GM21786 (cell line): Measurements from ENCODE around the gene EXOC4.
"Not testable (repeated sequence)": the region's sequence is repeated elsewhere in the genome, so short reads cannot be mapped to it uniquely, and the experiment has no call there.

Source experiments
- ATAC-seq: cut with Tn5 transposase; IDR thresholded peaks from one replicate; pipeline ENCODE4 v1.9.1; 2021; ENCODE audit not compliant: unreplicated experiment

Gene EXOC4

DNA sequence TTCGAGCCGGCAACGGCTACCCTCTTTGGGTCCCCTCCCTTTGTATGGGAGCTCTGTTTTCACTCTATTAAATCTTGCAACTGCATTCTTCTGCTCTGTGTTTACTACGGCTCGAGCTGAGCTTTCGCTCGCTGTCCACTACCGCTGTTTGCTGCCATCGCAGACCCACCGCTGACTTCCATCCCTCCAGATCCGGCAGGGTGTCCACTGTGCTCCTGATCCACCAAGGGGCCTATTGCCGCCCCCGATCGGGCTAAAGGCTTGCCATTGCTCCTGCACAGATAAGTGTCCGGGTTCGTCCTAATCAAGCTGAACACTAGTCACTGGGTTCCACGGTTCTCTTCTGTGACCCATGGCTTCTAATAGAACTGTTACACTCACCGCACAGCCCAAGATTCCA, 653.7 kb downstream of the EXOC4 start:
- not testable (repeated sequence) for ATAC-seq

- ATAC-seq: no peak
Observed at GRCh38 chr7:133910761-133911160, 657.9 kb downstream of the EXOC4 start.

DNA sequence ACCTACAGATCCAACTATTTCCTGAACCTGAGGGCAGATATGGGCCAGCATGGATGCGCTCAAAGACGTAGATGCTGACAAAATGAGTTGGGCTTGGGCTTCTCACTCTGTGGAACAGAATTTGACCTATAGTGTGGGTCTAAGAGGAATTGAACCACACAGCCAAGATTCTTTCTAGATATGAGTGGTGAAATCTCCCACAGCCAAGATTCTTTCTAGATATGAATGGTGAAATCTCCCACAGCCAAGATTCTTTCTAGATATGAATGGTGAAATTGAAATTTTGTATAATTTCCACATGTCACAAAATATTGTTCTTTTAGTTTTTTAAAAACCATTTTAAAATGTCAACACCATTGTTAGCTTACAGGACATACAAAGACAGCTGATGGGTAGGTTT, 658.8 kb downstream of the EXOC4 start:
- ATAC-seq: no peak

DNA sequence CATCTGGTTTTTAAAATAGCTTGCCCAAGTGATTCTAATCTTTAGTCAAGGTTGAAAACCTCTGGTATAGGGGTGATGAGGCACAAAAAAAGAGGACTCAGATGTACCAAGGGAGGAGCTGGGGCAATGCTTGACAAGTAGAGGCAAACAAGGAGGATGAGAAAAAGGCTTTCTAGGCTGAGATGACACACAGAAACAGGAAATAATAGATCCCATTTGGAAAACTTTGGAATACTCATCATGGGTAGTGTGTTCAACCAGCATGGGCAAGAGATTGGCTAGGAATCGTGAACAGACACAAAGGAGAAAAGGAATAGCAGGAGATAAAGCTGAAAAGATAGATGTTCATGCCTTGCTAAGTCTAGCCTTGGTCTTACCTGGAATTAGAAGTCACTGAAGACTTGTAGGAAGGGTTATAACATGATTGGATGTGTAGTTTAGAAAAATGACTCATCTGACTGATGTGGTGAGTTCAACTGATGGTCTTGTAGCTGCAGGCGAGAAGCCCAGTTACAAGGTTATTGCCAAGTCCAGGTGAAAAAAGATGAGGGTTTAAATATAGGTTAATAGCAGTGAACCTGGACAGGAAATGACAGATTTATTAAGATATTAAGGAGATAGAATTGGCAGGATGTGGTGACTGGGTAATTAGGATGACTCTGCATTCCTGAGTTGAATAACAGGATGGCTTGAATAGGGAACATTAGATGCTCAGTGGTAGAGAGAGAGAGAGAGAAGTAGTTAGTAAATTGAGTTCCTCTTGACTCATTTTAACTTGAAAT, 660.2 kb downstream of the EXOC4 start:
- ATAC-seq: no peak

DNA sequence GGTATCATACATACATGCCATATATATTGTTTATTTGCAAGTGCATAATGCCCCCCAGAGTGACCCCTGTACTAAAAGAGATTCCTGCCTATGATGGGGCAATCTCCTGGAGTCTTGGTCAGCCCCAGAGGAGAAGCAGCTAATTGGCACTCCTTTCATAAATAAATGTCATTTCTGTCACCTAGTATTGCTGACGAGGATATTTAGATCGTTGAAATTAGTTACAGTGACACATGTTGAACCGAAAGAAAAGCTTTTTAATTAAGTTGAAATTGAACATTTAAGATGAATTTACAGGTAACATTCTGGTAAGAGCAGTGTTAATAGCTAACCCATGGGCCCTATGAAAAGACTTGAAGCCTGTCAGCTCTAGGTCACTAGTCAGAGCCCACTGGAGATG, 663.7 kb downstream of the EXOC4 start:
- ATAC-seq: no peak

GRCh38 chr7:133919810-133920209, 666.9 kb downstream of the EXOC4 start:
- no peak for ATAC-seq

- no peak for ATAC-seq
Observed at GRCh38 chr7:133921635-133922182, 668.8 kb downstream of the EXOC4 start.

DNA sequence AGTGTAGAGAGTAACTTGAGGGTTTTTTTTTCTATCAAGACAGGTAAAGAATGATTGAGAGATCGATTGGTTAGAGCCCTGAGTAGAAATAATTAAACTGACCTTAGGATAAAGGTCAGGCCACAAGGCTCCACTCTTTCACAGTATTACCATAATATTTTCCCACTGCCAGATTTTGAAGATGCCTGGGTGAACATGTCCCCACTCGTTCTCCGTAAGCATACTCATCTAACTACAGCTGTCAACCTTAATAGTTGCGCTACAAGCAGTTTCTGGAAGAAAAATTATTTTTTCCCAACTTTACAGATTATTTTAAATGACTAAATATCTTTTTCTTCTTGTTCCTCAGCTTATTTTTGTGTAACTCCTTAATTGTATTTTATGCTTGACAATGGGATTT, 671.1 kb downstream of the EXOC4 start:
- no peak for ATAC-seq

DNA sequence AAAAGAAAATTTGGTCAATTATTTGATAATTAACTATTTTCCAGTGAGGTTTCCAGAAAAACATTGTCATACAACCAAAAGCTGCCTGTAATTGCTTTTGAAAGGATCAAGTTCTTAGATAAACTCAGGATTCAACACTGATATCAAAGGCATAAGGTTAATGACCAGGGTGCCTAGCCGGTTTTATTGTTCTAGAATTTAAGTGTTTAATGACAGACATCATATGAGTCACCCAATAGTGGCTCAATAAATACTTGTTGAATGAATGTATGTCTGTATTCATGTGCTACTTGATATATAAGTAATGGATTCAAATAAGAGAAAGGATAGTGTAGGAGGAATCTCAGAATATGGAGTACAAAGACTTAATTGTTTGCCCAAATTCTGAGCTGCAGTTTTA, 678.2 kb downstream of the EXOC4 start:
- ATAC-seq: no peak

- no peak for ATAC-seq
Observed at GRCh38 chr7:133932591-133932990, 679.7 kb downstream of the EXOC4 start.

- ATAC-seq: no peak
Observed at GRCh38 chr7:133934262-133934976, 681.5 kb downstream of the EXOC4 start.

DNA sequence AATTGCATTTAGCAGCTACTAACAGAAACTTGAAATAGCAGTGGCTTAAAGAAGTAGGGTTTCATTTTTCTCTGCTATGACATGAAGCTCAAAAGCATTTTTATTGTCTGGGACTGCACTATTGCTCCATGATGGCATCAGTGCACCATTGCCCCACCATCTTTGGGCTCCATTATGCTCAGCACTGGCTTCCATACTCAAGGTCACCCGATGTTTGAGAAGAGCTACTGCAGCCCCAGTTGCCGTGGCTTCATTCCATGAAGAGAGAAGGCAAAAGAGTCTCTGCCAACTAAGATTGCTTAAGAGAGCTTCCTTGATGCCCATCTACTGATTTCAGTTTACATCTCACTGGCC, 682.1 kb downstream of the EXOC4 start:
- ATAC-seq: no peak

DNA sequence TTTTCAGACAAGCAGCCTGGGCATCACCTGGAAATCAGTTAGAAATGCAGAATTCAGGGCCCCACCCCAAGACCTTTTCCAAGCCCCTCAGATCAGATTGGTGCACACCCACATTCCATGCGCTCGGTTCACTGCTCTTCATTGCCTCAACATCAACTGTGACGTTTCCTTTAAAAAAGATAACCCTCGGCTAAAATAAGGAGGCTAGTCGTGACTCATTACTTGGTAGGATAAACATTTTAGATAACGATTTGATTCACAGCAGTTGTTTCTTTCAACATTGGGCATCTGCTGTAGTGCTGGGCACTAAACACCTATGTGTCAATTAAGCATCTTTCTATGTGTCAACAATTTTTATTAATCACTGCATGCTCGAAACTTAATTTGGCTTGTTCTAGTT, 683.2 kb downstream of the EXOC4 start:
- no peak for ATAC-seq

DNA sequence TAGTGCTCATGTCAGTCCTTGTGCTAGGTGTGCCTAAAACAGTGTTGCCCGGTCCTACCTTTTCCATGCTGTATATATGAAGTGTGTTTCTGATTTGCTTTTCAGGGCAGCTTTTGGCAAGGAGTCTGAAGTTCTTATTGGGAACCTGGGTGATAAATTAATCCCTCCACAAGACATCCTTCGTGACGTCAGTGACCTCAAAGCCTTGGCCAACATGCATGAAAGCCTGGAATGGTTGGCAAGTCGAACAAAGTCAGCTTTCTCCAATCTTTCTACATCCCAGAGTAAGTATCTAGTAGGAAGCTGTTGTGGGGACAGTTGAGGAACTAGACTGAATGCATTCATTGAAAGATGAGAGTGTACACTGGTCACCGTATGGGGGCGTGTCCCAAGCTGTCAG, 684.9 kb downstream of the EXOC4 start:
- no peak for ATAC-seq

DNA sequence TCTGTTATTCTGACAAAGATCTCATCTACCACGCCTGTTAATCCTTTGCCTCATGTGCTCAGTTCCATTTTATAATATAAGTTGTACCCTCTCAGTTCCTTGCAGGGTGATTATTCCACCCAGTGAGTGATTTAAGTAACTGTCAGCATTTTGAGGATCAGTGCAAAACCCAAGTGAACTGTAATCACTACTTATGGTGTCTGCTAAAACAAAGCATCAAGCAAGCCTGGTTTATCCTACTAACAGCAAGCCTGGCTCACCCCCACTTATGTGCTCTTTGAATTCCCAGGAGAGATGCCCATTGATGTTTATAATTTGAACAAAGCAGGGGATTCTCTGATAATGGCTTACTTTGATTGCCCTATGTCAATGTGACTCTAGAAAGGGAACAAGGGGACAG, 687.5 kb downstream of the EXOC4 start:
- no peak for ATAC-seq

DNA sequence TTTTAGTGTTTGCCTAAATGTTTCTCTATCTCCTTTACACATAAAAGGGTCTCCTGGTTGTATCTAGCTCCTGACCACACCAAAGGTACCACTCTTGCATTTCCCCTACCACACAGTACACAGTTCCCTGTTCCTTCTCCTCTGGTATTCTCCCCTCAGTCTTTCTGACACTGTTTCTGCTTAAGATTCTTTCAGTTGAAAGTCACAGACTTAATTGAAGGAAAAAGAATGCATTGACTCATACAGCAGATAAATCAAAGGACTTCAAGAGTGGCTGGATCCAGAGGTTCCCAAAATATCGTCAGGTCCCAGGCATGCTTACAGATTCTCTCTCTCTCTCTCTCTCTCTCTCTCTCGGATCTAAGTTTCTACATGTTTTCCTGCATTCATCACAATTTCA, 688.6 kb downstream of the EXOC4 start:
- ATAC-seq: no peak

GRCh38 chr7:133945497-133945896, 692.6 kb downstream of the EXOC4 start:
- ATAC-seq: no peak

DNA sequence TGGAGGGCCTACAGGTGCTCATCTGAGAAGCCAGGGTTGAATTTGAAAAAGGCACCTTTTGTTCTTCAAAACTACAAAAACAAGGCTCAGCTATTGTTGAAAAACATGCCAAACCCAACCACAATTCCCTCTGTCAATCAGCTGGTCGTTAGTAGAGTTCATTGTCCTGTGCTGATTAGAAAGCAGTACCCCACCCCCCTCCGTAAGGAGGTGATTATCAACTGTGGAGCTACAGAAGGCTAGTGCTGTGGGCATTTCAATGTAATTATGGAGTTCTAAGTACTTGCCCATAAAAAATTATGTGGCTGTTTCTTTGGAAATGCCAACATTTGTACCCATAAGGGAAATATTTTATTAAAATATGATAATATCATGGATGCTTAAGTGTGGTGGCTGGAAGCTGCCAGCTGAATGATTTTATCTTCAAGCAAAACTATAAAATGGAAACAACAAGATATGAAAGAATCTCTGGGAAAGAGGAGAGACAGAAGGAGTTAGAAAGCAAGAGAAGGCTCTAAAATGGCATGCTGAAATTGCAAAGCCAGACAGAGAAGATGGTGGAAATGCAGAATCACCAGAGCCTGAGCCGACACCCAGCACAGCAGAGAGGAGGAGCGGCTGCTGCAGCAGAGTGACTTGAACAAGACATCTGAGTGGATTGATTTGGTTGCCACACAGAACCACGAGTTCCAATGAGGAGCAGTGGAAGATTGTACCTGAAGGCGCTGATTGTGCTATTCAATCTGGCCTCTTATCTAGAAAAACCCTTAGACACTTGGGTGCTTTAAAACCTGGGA, 694.8 kb downstream of the EXOC4 start:
- ATAC-seq: no peak

- ATAC-seq: no peak
Observed at GRCh38 chr7:133948588-133948987, 695.7 kb downstream of the EXOC4 start.

- no peak for ATAC-seq
Observed at GRCh38 chr7:133950855-133951254, 698.0 kb downstream of the EXOC4 start.

- no peak for ATAC-seq
Observed at GRCh38 chr7:133955208-133955607, 702.3 kb downstream of the EXOC4 start.

DNA sequence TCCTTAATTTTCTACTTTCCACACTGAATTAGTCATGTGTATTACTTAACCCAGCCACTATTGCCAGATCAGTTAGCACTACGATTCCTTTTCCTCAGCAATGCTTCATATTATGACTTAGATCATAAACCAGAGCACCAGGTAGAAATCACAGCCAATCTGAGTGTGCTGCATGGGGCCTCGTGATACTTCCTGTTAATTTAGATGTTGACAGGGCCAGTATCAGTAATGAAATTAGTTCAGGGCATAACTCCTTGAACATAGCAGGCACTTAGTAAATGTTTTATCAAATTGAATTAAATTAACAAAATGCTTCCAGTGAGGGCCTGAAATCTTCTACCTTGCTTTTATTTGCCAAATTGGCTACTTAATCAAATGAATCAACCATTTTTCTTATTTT, 705.0 kb downstream of the EXOC4 start:
- ATAC-seq: no peak
